ENCODE results near the gene NDUFB10. TPM values are rescaled to one million over a fixed set of nuclear protein-coding genes. Genes with fewer than 3 reads are reported as not detected.
"Not testable (repeated sequence)": the region's sequence is repeated elsewhere in the genome, so short reads cannot be mapped to it uniquely, and the experiment has no call there.

The NDUFB10 gene
- total RNA-seq, 2 donors from 2014 or later: 39.2 to 86.1 TPM

GRCh38 chr16:1938316-1938715 lies 21.0 kb upstream of the NDUFB10 start:
- intact Hi-C loops (cut with DNase I): no loop called here

DNA sequence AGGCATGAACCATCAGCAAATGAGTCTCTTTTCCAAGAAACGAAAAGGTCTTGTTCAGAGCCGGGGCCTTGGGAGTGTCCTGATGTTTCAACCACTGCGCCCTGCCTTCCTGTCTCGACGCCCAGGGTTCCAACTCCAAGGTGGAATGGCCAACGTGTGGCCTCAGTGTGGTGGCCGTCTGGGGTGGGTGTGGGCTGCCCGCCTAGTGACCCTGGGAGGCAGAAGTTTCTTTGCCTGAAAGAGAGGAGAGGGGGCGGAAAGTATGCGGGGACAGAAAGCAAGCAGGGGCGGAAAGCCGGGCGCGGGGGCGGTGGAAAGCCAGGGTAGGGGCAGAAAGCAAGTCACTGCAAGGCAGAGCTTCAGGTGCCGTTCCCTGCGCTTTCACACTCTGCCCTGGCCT lies 20.4 kb upstream of the NDUFB10 start:
- peak overlapping the region in 1 of 4 donors; percentile 95 for H3K27ac ChIP-seq
- 65 to 77% methylated on average over 14 to 15 of the region's 17 CpGs for WGBS, 2 donors
- intact Hi-C loops (cut with DNase I): no loop called here
- DNase-seq: no peak
- no peaks in the 10 kb centered on the region for H3K27me3 ChIP-seq
- peaks cover 62% of the 10 kb centered on the region for H3K4me1 ChIP-seq
- H3K4me3 ChIP-seq: no peak overlapping the region
- H3K36me3 ChIP-seq (replicated peaks in 1 of 2; ENCODE audit: insufficient read depth in 1 of 2, low read depth in 2 of 2): peaks cover 6 to 8% of the 10 kb centered on the region in 2 donors
- H3K9me3 ChIP-seq: no peaks in the 10 kb centered on the region
- ATAC-seq: no peak
- TF ChIP-seq POLR2A (IDR thresholded peaks at IDR 0.05): no peak
- TF ChIP-seq, protein P1, sequence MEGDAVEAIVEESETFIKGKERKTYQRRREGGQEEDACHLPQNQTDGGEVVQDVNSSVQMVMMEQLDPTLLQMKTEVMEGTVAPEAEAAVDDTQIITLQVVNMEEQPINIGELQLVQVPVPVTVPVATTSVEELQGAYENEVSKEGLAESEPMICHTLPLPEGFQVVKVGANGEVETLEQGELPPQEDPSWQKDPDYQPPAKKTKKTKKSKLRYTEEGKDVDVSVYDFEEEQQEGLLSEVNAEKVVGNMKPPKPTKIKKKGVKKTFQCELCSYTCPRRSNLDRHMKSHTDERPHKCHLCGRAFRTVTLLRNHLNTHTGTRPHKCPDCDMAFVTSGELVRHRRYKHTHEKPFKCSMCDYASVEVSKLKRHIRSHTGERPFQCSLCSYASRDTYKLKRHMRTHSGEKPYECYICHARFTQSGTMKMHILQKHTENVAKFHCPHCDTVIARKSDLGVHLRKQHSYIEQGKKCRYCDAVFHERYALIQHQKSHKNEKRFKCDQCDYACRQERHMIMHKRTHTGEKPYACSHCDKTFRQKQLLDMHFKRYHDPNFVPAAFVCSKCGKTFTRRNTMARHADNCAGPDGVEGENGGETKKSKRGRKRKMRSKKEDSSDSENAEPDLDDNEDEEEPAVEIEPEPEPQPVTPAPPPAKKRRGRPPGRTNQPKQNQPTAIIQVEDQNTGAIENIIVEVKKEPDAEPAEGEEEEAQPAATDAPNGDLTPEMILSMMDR (IDR thresholded peaks at IDR 0.05): no peak

More at GRCh38 chr16:1938316-1938715, 21.0 kb upstream of the NDUFB10 start:
- Histone ChIP-seq H3K4me1 (peaks cover 63% of the 10 kb centered on the region), H3K4me3 (no peak overlapping the region), H3K27me3 (no peaks in the 10 kb centered on the region), H3K36me3 (replicated peaks in 1 of 2; ENCODE audit: insufficient read depth in 1 of 2, low read depth in 2 of 2) (peaks cover 6 to 8% of the 10 kb centered on the region in 2 donors), H3K27ac (peak overlapping the region in 1 of 4 donors; percentile 95), H3K9me3 (no peaks in the 10 kb centered on the region)
- DNase-seq (peak in 1 of 4 donors; percentile 51), ATAC-seq (no peak)
- WGBS, 2 donors: 72 to 84% methylated on average over 6 to 10 of the region's 10 CpGs
- TF ChIP-seq, protein P1 (IDR thresholded peaks at IDR 0.05): no peak
- no peak for TF ChIP-seq POLR2A (IDR thresholded peaks at IDR 0.05)

DNA sequence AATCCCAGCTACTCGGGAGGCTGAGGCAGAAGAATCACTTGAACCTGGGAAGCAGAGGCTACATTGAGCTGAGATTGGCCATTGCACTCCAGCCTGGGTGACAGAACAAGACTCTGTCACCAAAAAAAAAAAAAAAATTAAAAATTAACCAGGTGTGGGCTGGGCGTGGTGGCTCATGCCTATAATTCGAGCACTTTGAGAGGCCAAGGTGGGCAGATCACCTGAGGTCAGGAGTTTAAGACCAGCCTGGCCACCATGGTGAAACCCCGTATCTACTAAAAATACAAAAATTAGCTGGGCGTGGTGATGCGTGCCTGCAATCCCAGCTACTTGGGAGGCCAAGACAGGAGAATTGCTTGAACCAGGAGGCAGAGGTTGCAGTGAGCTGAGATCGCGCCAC lies 19.5 kb upstream of the NDUFB10 start:
- Histone ChIP-seq H3K4me1 (peaks cover 63% of the 10 kb centered on the region), H3K27ac (peak overlapping the region; percentile 81 to 95 (median 94))
- H3K4me3 ChIP-seq; H3K36me3 ChIP-seq (replicated peaks in 1 of 2; ENCODE audit: insufficient read depth in 1 of 2, low read depth in 2 of 2); ATAC-seq; intact Hi-C loops (cut with DNase I); H3K9me3 ChIP-seq; DNase-seq; H3K27me3 ChIP-seq: not testable (repeated sequence)
- 32 to 51% methylated on average over 8 of the region's 8 CpGs for WGBS, 2 donors

DNA sequence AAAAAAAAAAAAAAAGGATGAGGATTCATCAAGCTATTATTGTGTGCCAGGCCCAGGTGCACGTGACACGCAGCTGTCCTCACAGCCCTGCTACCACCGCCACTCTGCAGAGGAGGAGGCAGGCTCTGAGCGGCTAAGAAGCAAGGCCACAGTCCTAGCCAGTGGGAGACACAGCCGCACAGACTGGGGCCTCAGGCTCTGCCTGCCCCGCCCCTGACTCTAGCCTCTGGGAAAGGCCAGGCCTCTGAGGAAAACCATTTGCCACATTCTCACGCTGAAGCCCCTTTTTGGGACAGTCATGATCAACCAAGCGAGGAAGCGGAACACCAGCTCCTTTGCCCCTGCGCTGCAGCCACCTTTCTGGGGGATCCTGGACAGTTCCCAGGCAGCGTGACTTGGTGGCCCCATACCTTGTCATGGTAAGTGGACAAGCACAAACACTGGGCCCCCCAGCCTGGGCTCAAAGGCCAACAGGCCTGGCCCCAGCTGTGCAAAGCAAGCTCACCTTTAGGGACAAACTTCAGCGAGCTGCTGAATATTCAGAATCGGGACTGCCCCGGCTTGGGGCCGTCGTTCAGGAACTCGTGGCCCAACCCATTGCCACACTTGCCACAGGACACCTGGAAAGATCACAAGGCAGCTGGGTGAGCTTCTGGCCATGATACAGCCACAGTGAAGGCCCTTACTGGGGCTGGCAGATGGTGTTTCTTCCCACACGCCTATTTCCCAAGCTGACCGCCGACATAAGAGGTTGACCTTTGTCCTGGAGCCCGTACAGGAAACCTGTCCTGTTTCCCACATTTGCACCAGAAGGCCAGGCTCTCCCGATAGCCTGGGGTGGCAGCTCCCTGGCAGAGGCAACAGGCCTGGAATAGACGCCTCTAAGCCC lies 18.8 kb upstream of the NDUFB10 start:
- H3K36me3 ChIP-seq (replicated peaks in 1 of 2; ENCODE audit: insufficient read depth in 1 of 2, low read depth in 2 of 2): peaks cover 6 to 8% of the 10 kb centered on the region in 2 donors
- H3K4me1 ChIP-seq: peaks cover 57% of the 10 kb centered on the region
- ATAC-seq (peak; percentile 72), DNase-seq (peak; percentile 93 to 98 (median 97))
- intact Hi-C loops (cut with DNase I): no loop called here
- no peak overlapping the region for H3K4me3 ChIP-seq
- TF ChIP-seq, protein P1 (IDR thresholded peaks at IDR 0.05): peak in 1 of 7 experiments; percentile 1
- peak; percentile 73 to 92 (median 89) for TF ChIP-seq POLR2A (IDR thresholded peaks at IDR 0.05)
- H3K9me3 ChIP-seq: no peaks in the 10 kb centered on the region
- H3K27me3 ChIP-seq: no peaks in the 10 kb centered on the region
- H3K27ac ChIP-seq: peak overlapping the region; percentile 81 to 95 (median 94)
- WGBS, 2 donors: 42 to 49% methylated on average over 15 to 23 of the region's 23 CpGs

- WGBS, 2 donors: 45 to 56% methylated on average over 8 to 30 of the region's 30 CpGs
- Histone ChIP-seq H3K4me1 (peaks cover 54% of the 10 kb centered on the region), H3K9me3 (no peaks in the 10 kb centered on the region), H3K4me3 (peak overlapping the region in 1 of 2 donors; percentile 63), H3K27me3 (no peaks in the 10 kb centered on the region), H3K27ac (peak overlapping the region; percentile 81 to 95 (median 94)), H3K36me3 (replicated peaks in 1 of 2; ENCODE audit: insufficient read depth in 1 of 2, low read depth in 2 of 2) (peaks cover 6 to 8% of the 10 kb centered on the region in 2 donors)
- intact Hi-C loops (cut with DNase I): no loop called here
- peak; percentile 73 to 77 (median 76) for DNase-seq
- TF ChIP-seq, protein P1 (IDR thresholded peaks at IDR 0.05): peak in 6 of 7 experiments; percentile 25 to 71 (median 54)
- peak in 1 of 3 donors; percentile 52 for TF ChIP-seq POLR2A (IDR thresholded peaks at IDR 0.05)
- ATAC-seq: peak; percentile 13
These were observed 17.9 kb upstream of the NDUFB10 start for GRCh38 chr16:1941162-1942046.

All from body of pancreas (tissue), 4 donors.